Measurements from ENCODE around the gene BTRC.
"Not testable (repeated sequence)": the region's sequence is repeated elsewhere in the genome, so short reads cannot be mapped to it uniquely, and the experiment has no call there.

BTRC gene

DNA sequence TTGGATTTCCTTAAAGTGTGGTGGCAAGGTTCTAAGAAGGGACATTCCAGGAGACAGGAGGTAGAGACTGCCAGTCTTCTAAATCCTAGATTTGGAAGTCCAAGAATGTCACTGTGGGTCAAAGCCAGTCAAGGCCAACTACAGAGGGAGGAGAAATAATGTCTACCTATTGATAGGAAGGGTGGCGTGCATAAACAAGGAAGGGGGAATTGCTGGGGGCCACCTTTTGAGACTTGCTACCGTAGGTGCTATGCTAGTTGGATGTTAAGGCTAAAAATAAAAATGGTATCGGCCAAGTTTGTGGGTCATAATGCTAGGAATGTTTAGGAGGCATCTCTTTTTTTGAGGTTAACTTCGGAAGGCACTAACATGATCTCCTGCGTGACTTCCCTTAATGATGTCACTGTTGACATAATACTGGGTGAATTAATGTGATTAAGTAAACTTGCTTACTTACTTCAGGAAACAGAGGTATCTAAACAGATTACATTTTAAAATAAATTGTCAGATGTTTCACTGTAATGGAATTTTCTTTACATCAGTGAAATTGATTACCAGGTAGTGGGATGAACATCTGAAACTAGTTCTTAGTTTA lies 4.8 kb downstream of the BTRC start:
- no peak for TF ChIP-seq CTCF (IDR thresholded peaks at IDR 0.05; ENCODE audit: insufficient read depth, low read depth, low read length, missing control alignments)
- DNase-seq (ENCODE audit: low read depth): peak; percentile 34
- no peak overlapping the region for H3K4me3 ChIP-seq (ENCODE audit: low read length)

DNA sequence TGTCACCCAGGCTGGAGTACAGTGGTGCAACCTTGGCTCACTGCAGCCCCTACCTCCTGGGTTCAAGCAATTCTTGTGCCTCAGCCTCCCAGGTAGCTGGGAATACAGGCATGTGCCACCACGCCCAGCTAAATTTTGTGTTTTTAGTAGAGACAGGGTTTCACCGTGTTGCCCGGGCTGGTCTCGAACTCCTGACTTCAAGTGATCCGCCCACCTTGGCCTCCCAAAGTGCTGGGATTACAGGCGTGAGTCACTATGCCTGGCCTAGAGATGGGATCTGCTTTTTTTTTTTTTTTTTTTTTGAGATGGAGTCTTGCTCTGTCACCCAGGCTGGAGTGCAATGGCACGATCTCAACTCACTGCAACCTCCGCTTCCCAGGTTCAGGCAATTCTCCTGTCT lies 6.1 kb downstream of the BTRC start:
- DNase-seq (ENCODE audit: low read depth); H3K4me3 ChIP-seq (ENCODE audit: low read length): not testable (repeated sequence)

GRCh38 chr10:101360841-101361240 lies 6.9 kb downstream of the BTRC start:
- DNase-seq (ENCODE audit: low read depth); H3K4me3 ChIP-seq (ENCODE audit: low read length): not testable (repeated sequence)

- no peak overlapping the region for H3K4me3 ChIP-seq (ENCODE audit: low read length)
- TF ChIP-seq CTCF (IDR thresholded peaks at IDR 0.05; ENCODE audit: insufficient read depth, low read depth, low read length, missing control alignments): no peak
- DNase-seq (ENCODE audit: low read depth): no peak
Measured at GRCh38 chr10:101363850-101364400, 10.0 kb downstream of the BTRC start.

DNA sequence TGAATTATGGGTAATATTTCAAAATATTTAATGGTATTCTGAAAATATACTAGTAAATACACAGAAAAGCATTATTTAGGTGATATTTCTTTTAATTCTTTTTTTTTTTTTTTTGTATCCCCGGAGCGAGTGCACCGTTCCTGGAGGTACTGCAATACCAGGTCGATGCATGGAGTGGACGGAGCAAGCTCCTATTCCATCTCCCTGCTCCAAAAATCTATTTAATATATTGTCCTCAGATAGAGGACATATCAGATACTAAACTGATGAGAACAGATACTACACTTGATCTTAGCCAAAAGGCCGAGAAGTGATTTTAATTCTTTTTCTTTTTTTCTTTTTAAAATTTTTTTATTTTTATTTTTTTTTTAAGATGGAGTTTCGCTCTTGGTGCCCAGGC lies 10.8 kb downstream of the BTRC start:
- no peak overlapping the region for H3K4me3 ChIP-seq (ENCODE audit: low read length)
- DNase-seq (ENCODE audit: low read depth): no peak
- no peak for TF ChIP-seq CTCF (IDR thresholded peaks at IDR 0.05; ENCODE audit: insufficient read depth, low read depth, low read length, missing control alignments)

- no peak for TF ChIP-seq CTCF (IDR thresholded peaks at IDR 0.05; ENCODE audit: insufficient read depth, low read depth, low read length, missing control alignments)
- peak overlapping the region; percentile 30 for H3K4me3 ChIP-seq (ENCODE audit: low read length)
- peak; percentile 96 for DNase-seq (ENCODE audit: low read depth)
Measured at GRCh38 chr10:101367569-101368453, 13.8 kb downstream of the BTRC start.

GRCh38 chr10:101373063-101373462 lies 19.1 kb downstream of the BTRC start:
- H3K4me3 ChIP-seq (ENCODE audit: low read length): no peak overlapping the region
- no peak for DNase-seq (ENCODE audit: low read depth)
- TF ChIP-seq CTCF (IDR thresholded peaks at IDR 0.05; ENCODE audit: insufficient read depth, low read depth, low read length, missing control alignments): no peak

GRCh38 chr10:101373993-101374392 lies 20.0 kb downstream of the BTRC start:
- DNase-seq (ENCODE audit: low read depth); H3K4me3 ChIP-seq (ENCODE audit: low read length): not testable (repeated sequence)

All from epithelial cell of esophagus (primary cell).